Breast epithelium (tissue), 4 donors: ENCODE results near the gene PRKCE. TPM values are rescaled to one million over a fixed set of nuclear protein-coding genes. Genes with fewer than 3 reads are reported as not detected.
A peak's percentile ranks its signal among the peaks of the same experiment; 100 is the strongest.
"Not testable (repeated sequence)": the region's sequence is repeated elsewhere in the genome, so short reads cannot be mapped to it uniquely, and the experiment has no call there.

Experiments used
- DNase-seq, 2 donors: peaks; one replicate each; pipeline ENCODE4 v3.0.0-alpha.2; 2019; ENCODE audit warnings: low spot score in 2 of 2
- H3K27ac ChIP-seq, 2 donors: fragments of 200-600 bp; sonication (generic) in 1 of 2; one replicate each; pipeline ENCODE4 v1.5.1; 2016 to 2019; ENCODE audit warnings: mild to moderate bottlenecking in 1 of 2
- H3K27me3 ChIP-seq, 2 donors: fragments of 200-600 bp; sonication (generic) in 1 of 2; one replicate each; pipeline versions ENCODE4 v1.5.1 to v1.6.0; 2017 to 2019; ENCODE audit warnings: control low read depth in 1 of 2, mild to moderate bottlenecking in 1 of 2
- H3K36me3 ChIP-seq: fragments of 200-600 bp; one replicate; pipeline ENCODE4 v1.5.1; 2019
- H3K4me1 ChIP-seq, 2 donors: fragments of 200-600 bp; sonication (generic); one replicate each; pipeline ENCODE4 v1.5.1; 2016 to 2019; ENCODE audit warnings: control low read depth in 1 of 2
- H3K4me3 ChIP-seq, 3 donors: fragments of 200-600 bp; sonication (generic); 1 replicate in 2 of 3; 2 replicates in 1 of 3; pipeline ENCODE4 v1.5.1; 2016 to 2019; ENCODE audit warnings: mild to moderate bottlenecking in 3 of 3, moderate library complexity in 2 of 3
- H3K9me3 ChIP-seq, 2 donors: fragments of 200-600 bp; sonication (generic) in 1 of 2; one replicate each; pipeline ENCODE4 v1.5.1; 2016 to 2019; ENCODE audit warnings: control low read depth in 1 of 2
- POLR2A ChIP-seq: fragments of 450-650 bp; IDR thresholded peaks from one replicate; pipeline ENCODE4 v1.6.1; 2016; ENCODE audit warnings: antibody characterized with exemption, mild to moderate bottlenecking, moderate library complexity
- POLR2AphosphoS5 ChIP-seq, 3 donors: sonication (generic); formaldehyde crosslinking; IDR thresholded peaks; one replicate each; pipeline ENCODE4 v1.6.1; 2017; ENCODE audit warnings: antibody characterized with exemption in 3 of 3
- intact Hi-C: fragments of 100-400 bp; cut with DNase I; formaldehyde crosslinking; loops from one replicate; pipeline ENCODE4 v1.15.1; 2023; ENCODE audit warnings: low total_unique reads
- total RNA-seq, 3 donors: library from RNA; depleted of rRNA; stranded (reverse); fragments of >200 nt; gene quantifications; one replicate each; pipeline ENCODE4 v1.1.0, GENCODE V29; 2016
- TF ChIP-seq, protein P1 (sequence below), 3 donors: fragments of 450-650 bp; IDR thresholded peaks; one replicate each; pipeline ENCODE4 v1.5.1; 2016 to 2017; ENCODE audit warnings: antibody characterized with exemption in 3 of 3, mild to moderate bottlenecking in 3 of 3, moderate library complexity in 3 of 3

Gene PRKCE
- total RNA-seq, 3 donors from 2014 or later = 20.6 to 34.0 (median 23.6) TPM

DNA sequence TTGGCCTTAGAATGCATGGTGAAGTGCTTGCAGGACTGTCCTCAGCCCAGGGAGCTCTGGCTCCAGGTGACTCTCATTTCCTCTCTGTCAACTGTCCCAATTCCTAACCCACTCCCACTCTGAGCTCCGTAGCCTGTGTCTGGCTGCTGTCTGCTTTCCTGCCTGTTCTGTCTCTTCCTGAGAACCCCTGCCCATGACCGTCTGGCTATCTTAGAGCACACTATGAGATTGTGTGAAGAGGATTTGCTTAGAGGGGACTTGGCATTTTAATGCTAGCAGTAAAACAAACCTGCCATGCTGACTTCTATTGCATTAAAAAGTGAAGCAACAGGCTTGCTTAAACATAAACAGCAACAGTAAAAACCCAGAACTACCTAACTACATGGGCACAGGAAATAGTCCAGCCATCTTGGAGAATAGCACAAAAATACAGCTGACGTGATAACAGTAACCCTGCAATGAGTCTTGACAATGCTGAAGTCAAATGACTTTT is 234.7 kb downstream of the PRKCE start:
- Histone ChIP-seq H3K9me3 (no peaks in the 10 kb centered on the region), H3K4me1 (peaks cover 5 to 8% of the 10 kb centered on the region in 2 donors), H3K4me3 (no peak overlapping the region), H3K36me3 (no peaks in the 10 kb centered on the region), H3K27ac (peak overlapping the region in 1 of 2 donors; percentile 35), H3K27me3 (no peaks in the 10 kb centered on the region)
- intact Hi-C loops = no loop called here
- no peak for TF ChIP-seq POLR2A
- TF ChIP-seq POLR2AphosphoS5 (IDR thresholded peaks at IDR 0.05) = no peak
- TF ChIP-seq, protein P1, sequence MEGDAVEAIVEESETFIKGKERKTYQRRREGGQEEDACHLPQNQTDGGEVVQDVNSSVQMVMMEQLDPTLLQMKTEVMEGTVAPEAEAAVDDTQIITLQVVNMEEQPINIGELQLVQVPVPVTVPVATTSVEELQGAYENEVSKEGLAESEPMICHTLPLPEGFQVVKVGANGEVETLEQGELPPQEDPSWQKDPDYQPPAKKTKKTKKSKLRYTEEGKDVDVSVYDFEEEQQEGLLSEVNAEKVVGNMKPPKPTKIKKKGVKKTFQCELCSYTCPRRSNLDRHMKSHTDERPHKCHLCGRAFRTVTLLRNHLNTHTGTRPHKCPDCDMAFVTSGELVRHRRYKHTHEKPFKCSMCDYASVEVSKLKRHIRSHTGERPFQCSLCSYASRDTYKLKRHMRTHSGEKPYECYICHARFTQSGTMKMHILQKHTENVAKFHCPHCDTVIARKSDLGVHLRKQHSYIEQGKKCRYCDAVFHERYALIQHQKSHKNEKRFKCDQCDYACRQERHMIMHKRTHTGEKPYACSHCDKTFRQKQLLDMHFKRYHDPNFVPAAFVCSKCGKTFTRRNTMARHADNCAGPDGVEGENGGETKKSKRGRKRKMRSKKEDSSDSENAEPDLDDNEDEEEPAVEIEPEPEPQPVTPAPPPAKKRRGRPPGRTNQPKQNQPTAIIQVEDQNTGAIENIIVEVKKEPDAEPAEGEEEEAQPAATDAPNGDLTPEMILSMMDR (IDR thresholded peaks at IDR 0.05) = no peak
- DNase-seq = no peak

DNA sequence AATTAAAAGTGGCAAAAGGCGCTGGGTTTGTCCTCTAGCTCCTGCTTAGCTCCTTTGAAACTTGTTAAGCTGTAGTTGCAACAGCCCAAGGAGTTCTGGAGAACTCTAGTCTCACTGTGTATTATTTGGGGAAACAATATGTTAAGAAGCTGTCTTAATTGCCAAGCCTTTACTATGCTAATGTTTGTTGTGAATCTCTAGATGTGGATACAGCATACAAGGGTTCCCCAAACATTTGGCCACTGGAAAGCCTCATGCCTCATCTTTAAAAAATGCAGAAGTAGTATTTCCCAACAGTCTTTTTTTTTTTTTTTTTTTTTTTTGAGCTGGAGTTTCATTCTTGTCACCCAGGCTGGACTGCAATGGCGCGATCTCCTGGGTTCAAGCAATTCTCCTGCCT is 236.7 kb downstream of the PRKCE start:
- DNase-seq = no peak
- Histone ChIP-seq H3K27me3 (no peaks in the 10 kb centered on the region), H3K4me3 (no peak overlapping the region), H3K36me3 (no peaks in the 10 kb centered on the region), H3K4me1 (peaks cover 6 to 19% of the 10 kb centered on the region in 2 donors), H3K27ac (peak overlapping the region in 1 of 2 donors; percentile 39), H3K9me3 (no peaks in the 10 kb centered on the region)
- intact Hi-C loops = no loop called here
- TF ChIP-seq, protein P1 (IDR thresholded peaks at IDR 0.05) = no peak
- TF ChIP-seq POLR2AphosphoS5 (IDR thresholded peaks at IDR 0.05) (no peak), POLR2A (no peak)

DNA sequence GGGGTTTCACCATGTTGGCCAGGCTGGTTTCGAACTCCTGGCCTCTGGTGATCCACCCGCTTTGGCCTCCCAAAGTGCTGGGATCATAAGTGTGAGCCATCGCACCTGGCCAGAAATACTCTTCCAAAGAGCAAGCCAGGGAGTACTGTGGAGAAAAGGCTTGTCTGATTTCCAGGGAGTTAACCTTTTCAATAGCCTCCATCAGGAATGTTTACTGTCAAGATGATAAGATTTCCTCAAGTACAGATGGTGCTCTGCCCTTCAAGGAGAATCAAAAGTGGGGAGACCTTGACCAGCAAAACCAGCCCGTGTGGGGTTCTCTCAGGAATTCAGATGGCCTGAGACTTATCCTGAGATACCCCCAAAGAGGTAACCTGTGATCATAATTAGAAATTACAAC is 237.2 kb downstream of the PRKCE start:
- no peak overlapping the region for H3K4me3 ChIP-seq
- H3K9me3 ChIP-seq = no peaks in the 10 kb centered on the region
- intact Hi-C loops = no loop called here
- TF ChIP-seq POLR2AphosphoS5 (IDR thresholded peaks at IDR 0.05) = no peak
- peaks cover 5 to 16% of the 10 kb centered on the region in 2 donors for H3K4me1 ChIP-seq
- H3K27me3 ChIP-seq = no peaks in the 10 kb centered on the region
- H3K36me3 ChIP-seq = no peaks in the 10 kb centered on the region
- H3K27ac ChIP-seq = no peak overlapping the region
- no peak for DNase-seq

DNA sequence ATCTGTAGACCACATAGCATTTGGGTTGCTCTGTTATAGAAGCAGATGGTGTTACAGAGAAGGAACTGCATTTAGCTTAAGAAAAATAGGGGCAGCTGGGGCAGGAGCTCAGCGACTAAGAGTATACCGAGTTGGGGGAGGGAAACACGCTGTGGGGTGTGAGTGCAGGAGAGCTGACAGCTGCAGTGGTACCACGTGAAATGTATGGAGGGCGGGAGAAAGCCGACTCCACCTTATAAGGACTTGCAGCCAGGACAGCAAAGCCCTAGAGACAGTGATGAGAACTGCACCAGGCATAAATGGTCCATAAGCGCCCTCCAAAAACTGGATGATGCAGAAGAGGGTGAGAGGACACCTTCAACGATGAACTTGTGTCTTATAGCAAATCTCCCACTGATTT is 237.6 kb downstream of the PRKCE start:
- H3K36me3 ChIP-seq = no peaks in the 10 kb centered on the region
- no peak for TF ChIP-seq POLR2AphosphoS5 (IDR thresholded peaks at IDR 0.05)
- TF ChIP-seq, protein P1 (IDR thresholded peaks at IDR 0.05) = no peak
- TF ChIP-seq POLR2A = no peak
- H3K4me3 ChIP-seq = no peak overlapping the region
- no peaks in the 10 kb centered on the region for H3K9me3 ChIP-seq
- intact Hi-C loops = no loop called here
- no peak overlapping the region for H3K27ac ChIP-seq
- peaks cover 5 to 16% of the 10 kb centered on the region in 2 donors for H3K4me1 ChIP-seq
- no peak for DNase-seq
- no peaks in the 10 kb centered on the region for H3K27me3 ChIP-seq

DNA sequence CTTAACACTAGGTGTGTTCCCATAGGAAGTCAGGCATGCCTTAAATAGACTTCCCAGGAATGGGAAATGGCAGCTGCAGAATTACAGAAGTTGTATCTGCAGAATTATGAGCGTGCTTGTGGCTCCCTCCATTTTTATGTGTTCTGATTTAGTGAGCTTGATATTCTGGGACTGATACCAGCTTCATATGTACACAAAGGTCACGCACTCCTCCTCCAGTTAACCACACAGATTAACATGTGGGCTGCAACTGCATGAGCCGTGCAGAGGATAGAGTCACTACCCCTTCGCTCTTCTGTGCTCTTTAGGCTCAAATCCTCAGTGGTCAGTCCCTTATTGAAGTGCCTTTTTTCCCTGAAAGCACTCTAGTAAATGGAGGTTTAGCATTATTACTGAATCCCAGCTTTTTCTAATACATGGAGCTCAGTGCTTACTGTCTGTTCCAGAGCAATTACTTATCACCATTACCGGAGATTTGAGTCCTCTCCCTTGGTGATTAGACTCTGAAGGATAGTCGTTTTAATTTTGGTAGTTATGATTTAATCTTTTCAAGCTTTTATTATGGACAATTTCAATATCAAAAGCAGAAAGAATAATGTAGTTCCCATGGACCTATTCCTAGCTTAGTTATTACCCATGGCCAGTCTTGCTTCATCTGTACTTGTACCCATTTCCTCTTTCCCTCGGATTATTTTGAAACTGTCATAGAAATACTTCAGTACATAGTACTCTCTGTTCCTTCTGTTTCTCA is 238.3 kb downstream of the PRKCE start:
- Histone ChIP-seq H3K27me3 (no peaks in the 10 kb centered on the region), H3K9me3 (no peaks in the 10 kb centered on the region), H3K4me1 (peaks cover 5 to 16% of the 10 kb centered on the region in 2 donors), H3K36me3 (no peaks in the 10 kb centered on the region), H3K27ac (no peak overlapping the region), H3K4me3 (no peak overlapping the region)
- TF ChIP-seq POLR2AphosphoS5 (IDR thresholded peaks at IDR 0.05) (no peak), POLR2A (no peak)
- TF ChIP-seq, protein P1 (IDR thresholded peaks at IDR 0.05) = no peak
- no peak for DNase-seq
- intact Hi-C loops = no loop called here

DNA sequence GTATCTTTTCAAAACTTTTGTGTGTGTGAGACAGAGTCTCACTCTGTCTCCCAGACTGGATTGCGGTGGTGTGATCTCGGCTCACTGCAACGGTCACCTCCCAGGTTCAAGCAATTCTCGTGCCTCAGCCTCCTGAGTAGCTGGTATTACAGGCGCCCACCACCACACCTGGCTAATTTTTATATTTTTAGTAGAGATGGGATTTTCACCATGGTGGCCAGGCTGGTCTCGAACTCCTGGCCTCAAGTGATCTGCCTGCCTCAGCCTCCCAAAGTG is 238.8 kb downstream of the PRKCE start:
- intact Hi-C loops = not testable (repeated sequence)

More for the DNA sequence above, 238.8 kb downstream of the PRKCE start:
- H3K4me3 ChIP-seq, H3K9me3 ChIP-seq, H3K36me3 ChIP-seq, DNase-seq, H3K27me3 ChIP-seq: not testable (repeated sequence)
- H3K4me1 ChIP-seq = peaks cover 5 to 15% of the 10 kb centered on the region in 2 donors
- peak overlapping the region in 1 of 2 donors; percentile 20 for H3K27ac ChIP-seq
